ENCODE results near the gene CKS2. TPM values are rescaled to one million over a fixed set of nuclear protein-coding genes. Genes with fewer than 3 reads are reported as not detected.

The CKS2 gene
- total RNA-seq, 3 donors from 2014 or later (not counting 1 experiment from before 2014, with no cell fraction given) = 11.4 to 18.3 (median 16.4) TPM

- no peaks in the 10 kb centered on the region for H3K27me3 ChIP-seq (ENCODE audit: control insufficient read depth, insufficient read depth, low read length)
- peaks cover 93% of the 10 kb centered on the region for H3K36me3 ChIP-seq (ENCODE audit: control insufficient read depth, insufficient read depth, low read length)
- H3K4me3 ChIP-seq (ENCODE audit: low read length) = no peak overlapping the region
- Mint-ChIP-seq H3K4me1 (peaks cover 27 to 47% of the 10 kb centered on the region in 2 donors), H3K9me3 (no peaks in the 10 kb centered on the region), H3K27me3 (ENCODE audit: low read depth in 2 of 2) (no peaks in the 10 kb centered on the region), H3K4me3 (no peak overlapping the region), H3K36me3 (peaks cover 39% of the 10 kb centered on the region), H3K27ac (peak overlapping the region; percentile 20 to 45)
- peak in 1 of 3 donors; percentile 35 for ATAC-seq
- H3K4me1 ChIP-seq (ENCODE audit: control insufficient read depth, insufficient read depth, low read length) = peaks cover 19% of the 10 kb centered on the region
- 80% methylated on average over 8 of the region's 8 CpGs for WGBS (ENCODE audit: insufficient coverage)
- intact Hi-C loops (cut with micrococcal nuclease) = no loop called here
- no peak for DNase-seq
- TF ChIP-seq, protein P1, sequence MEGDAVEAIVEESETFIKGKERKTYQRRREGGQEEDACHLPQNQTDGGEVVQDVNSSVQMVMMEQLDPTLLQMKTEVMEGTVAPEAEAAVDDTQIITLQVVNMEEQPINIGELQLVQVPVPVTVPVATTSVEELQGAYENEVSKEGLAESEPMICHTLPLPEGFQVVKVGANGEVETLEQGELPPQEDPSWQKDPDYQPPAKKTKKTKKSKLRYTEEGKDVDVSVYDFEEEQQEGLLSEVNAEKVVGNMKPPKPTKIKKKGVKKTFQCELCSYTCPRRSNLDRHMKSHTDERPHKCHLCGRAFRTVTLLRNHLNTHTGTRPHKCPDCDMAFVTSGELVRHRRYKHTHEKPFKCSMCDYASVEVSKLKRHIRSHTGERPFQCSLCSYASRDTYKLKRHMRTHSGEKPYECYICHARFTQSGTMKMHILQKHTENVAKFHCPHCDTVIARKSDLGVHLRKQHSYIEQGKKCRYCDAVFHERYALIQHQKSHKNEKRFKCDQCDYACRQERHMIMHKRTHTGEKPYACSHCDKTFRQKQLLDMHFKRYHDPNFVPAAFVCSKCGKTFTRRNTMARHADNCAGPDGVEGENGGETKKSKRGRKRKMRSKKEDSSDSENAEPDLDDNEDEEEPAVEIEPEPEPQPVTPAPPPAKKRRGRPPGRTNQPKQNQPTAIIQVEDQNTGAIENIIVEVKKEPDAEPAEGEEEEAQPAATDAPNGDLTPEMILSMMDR (IDR thresholded peaks at IDR 0.05) = no peak
- no peak overlapping the region for H3K27ac ChIP-seq (ENCODE audit: low read length)
- H3K9me3 ChIP-seq (ENCODE audit: control insufficient read depth, insufficient read depth, low read length) = no peaks in the 10 kb centered on the region
Measured at GRCh38 chr9:89357331-89358197, 46.6 kb downstream of the CKS2 start.

DNA sequence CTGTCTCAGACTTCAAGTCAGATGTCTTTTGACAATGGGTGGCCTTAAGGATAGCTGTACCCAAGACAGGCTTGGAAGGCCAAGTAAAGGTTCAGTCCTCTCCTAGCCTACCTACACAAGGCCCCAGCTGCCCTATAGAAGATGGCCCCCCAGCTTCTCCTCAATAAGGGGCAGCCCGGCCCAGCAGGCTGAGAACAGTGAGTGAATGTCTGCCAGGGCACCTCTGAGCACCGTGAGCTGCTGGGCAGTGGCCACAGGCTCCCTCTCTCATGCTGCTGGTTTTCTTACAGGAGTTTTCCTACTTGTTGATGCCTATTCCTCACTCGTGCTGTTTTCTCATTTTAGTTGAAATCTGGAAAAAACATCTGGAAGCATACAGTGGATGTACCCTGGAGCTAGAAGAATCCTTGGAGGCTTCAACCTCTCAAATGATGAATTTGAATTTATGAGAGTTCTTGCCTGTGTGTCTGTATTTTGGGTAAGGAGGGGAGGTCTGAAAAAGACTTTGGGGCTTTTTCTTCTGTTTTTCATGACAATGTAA lies 47.5 kb downstream of the CKS2 start:
- H3K36me3 ChIP-seq (ENCODE audit: control insufficient read depth, insufficient read depth, low read length) = peaks cover 85% of the 10 kb centered on the region
- WGBS (ENCODE audit: insufficient coverage) = 95% methylated on average over 3 of the region's 3 CpGs
- DNase-seq (no peak), ATAC-seq (no peak)
- TF ChIP-seq, protein P1 (IDR thresholded peaks at IDR 0.05) = no peak
- no peaks in the 10 kb centered on the region for H3K27me3 Mint-ChIP-seq (ENCODE audit: low read depth in 2 of 2)
- no peak overlapping the region for H3K4me3 ChIP-seq (ENCODE audit: low read length)
- no peak overlapping the region for H3K27ac ChIP-seq (ENCODE audit: low read length)
- H3K4me1 ChIP-seq (ENCODE audit: control insufficient read depth, insufficient read depth, low read length) = peaks cover 13% of the 10 kb centered on the region
- no peaks in the 10 kb centered on the region for H3K9me3 ChIP-seq (ENCODE audit: control insufficient read depth, insufficient read depth, low read length)
- peak overlapping the region; percentile 40 to 45 for H3K27ac Mint-ChIP-seq
- peaks cover 35% of the 10 kb centered on the region for H3K36me3 Mint-ChIP-seq
- H3K9me3 Mint-ChIP-seq = no peaks in the 10 kb centered on the region
- no peaks in the 10 kb centered on the region for H3K27me3 ChIP-seq (ENCODE audit: control insufficient read depth, insufficient read depth, low read length)
- no peak overlapping the region for H3K4me3 Mint-ChIP-seq
- intact Hi-C loops (cut with micrococcal nuclease) = no loop called here
- H3K4me1 Mint-ChIP-seq = peaks cover 22 to 42% of the 10 kb centered on the region in 2 donors

DNA sequence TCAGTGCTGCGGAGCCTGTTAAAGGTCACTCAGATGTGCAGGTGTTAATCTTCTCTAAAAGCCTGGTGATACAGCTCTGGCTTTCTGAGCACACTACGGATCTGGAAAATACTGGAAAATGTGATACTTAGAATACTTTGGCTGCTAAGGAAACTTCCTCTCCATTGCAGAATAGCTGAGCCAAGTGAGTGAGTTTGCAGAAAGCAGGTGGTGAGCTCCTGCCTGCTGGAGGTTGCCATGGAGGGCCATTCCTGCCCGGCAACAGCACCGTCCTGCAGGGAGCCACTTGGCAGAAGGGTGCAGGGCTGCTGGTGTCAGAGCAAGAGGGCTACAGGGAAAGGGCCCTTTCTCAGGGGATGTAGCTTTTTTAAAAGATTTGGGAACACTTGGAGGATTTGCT lies 48.0 kb downstream of the CKS2 start:
- peak overlapping the region; percentile 40 to 45 for H3K27ac Mint-ChIP-seq
- H3K4me1 Mint-ChIP-seq = peaks cover 21 to 37% of the 10 kb centered on the region in 2 donors
- no peaks in the 10 kb centered on the region for H3K9me3 ChIP-seq (ENCODE audit: control insufficient read depth, insufficient read depth, low read length)
- TF ChIP-seq, protein P1 (IDR thresholded peaks at IDR 0.05) = no peak
- no peaks in the 10 kb centered on the region for H3K9me3 Mint-ChIP-seq
- WGBS (ENCODE audit: insufficient coverage) = 89% methylated on average over 4 of the region's 4 CpGs
- H3K4me3 Mint-ChIP-seq = no peak overlapping the region
- ATAC-seq (no peak), DNase-seq (no peak)
- peaks cover 81% of the 10 kb centered on the region for H3K36me3 ChIP-seq (ENCODE audit: control insufficient read depth, insufficient read depth, low read length)
- H3K4me3 ChIP-seq (ENCODE audit: low read length) = no peak overlapping the region
- no peaks in the 10 kb centered on the region for H3K27me3 Mint-ChIP-seq (ENCODE audit: low read depth in 2 of 2)
- peaks cover 13% of the 10 kb centered on the region for H3K4me1 ChIP-seq (ENCODE audit: control insufficient read depth, insufficient read depth, low read length)
- intact Hi-C loops (cut with micrococcal nuclease) = no loop called here
- no peak overlapping the region for H3K27ac ChIP-seq (ENCODE audit: low read length)
- peaks cover 30% of the 10 kb centered on the region for H3K36me3 Mint-ChIP-seq
- no peaks in the 10 kb centered on the region for H3K27me3 ChIP-seq (ENCODE audit: control insufficient read depth, insufficient read depth, low read length)
